CD4-positive, alpha-beta T cell treated with Interleukin-4 for 1 hour (primary cell): Measurements from ENCODE around the gene TTC31.

Experiments used
- DNase-seq, 2 donors: peaks; one replicate each; pipeline ENCODE4 v3.0.0-alpha.2; 2020 to 2022

Gene TTC31

DNA sequence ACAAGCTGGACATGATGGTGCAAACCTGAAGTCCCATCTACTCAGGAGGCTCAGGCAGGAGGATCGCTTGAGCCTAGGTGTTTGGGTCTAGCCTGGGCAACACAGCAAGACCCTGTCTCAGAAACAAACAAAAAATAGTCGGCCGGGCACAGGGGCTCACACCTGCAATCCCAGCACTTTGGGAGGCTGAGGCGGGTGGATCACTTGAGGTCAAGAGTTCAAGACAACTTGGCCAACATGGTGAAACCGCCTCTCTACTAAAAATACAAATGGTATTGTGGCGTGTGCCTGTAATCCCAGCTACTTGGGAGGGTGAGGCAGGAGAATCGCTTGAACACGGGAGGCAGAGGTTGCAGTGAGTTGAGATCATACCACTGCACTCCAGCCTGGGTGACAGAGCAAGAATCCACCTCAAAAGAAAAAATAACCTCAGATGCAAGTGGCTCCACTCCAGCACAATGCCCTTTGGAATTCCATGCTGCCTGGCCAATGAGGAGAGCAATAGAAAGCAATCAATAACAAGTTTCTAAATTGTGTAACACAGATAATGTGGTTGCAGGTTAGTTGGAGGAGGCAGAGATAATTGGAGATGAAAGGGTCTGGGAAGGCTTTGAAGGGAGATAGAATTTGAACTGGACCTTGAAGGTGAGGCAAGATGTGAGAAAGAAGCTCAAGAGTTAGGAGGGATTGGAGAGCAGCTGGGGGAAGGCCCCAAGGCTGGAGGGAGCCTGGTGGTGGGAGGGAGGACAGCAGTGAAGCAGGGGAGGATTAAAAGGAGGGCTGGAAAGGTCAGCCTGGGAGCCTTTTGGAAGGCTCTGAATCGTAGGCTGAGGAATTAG, 6.0 kb downstream of the TTC31 start:
- no peak for DNase-seq

- DNase-seq, result no peak
Observed at GRCh38 chr2:74489906-74490305, 7.0 kb downstream of the TTC31 start.

DNA sequence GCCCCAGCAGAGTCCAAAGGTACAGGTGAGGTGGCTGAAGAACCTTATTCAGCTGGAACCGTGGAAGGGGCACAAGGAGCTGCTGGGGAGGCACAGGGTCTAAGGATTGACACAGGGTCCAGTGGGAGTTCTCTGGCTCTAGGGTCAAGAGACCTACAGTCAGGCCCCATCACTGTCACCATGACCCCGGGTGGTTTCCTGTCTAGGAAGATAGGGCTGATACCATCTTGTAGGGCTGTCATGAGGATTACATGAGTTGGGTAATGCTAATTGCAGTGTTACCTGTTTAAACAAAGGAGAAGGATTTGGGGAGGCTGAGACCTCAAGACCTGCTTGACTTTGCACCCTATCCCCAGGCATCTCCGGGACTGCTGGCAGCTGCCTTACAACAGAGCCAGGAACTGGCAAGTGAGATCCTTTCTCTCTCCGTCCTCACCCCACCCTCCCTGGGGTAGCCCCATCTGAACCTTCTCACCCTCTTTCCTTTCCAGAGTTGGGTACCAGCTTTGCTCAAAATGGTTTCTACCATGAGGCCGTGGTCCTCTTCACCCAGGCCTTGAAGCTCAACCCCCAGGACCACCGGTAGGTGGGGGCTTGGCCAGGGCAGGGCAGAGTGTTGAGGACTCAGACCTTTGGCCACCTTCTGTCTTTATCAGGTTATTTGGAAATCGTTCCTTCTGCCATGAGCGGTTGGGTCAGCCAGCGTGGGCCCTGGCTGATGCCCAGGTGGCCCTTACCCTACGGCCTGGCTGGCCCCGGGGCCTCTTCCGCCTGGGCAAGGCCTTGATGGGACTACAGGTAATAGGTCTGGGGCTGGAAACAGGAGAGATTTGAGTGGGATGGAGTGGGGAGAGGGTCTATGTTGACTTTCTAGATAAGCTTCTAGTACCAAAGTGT, 9.0 kb downstream of the TTC31 start:
- no peak for DNase-seq

GRCh38 chr2:74493546-74493945, 10.7 kb downstream of the TTC31 start:
- no peak for DNase-seq

GRCh38 chr2:74495440-74495839, 12.6 kb downstream of the TTC31 start:
- DNase-seq, result no peak

- DNase-seq, result no peak
Observed at GRCh38 chr2:74496997-74497776, 14.3 kb downstream of the TTC31 start.

DNA sequence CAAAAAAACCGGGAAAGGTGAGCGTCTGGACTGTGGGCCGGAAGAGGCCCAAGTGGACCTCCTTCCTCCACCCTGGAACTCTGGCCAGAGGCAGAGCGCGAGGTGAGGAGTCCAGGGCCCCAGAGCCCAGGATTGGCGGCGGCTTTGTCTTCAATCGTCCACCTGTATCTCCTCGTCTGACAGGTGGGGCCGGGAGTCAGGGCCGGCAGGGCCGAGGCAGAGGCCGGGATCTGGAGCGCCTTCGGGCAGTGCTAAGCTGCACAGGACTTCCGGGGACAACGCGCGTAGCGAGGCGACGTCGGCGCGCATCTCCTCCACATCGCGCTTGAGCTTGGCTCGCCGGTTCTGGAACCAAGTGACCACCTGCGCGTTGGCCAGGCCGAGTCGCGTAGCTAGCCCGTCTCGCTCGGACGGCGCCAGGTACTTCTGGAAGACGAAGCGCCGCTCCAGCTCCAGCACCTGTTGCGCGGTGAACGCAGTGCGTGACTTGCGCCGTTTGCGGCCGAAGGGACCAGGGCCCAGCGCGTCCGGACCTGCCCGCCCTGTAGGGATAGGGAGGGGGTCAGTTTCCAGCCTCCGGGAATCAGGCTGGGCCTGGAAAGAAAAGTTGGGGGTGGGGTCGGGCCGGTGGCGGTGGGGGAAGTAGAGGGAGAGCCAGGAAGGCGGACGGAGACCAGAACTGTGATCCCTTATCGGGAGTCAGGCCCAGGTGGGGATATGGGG, 15.1 kb downstream of the TTC31 start:
- peak in 1 of 2 donors; percentile 23 for DNase-seq

DNA sequence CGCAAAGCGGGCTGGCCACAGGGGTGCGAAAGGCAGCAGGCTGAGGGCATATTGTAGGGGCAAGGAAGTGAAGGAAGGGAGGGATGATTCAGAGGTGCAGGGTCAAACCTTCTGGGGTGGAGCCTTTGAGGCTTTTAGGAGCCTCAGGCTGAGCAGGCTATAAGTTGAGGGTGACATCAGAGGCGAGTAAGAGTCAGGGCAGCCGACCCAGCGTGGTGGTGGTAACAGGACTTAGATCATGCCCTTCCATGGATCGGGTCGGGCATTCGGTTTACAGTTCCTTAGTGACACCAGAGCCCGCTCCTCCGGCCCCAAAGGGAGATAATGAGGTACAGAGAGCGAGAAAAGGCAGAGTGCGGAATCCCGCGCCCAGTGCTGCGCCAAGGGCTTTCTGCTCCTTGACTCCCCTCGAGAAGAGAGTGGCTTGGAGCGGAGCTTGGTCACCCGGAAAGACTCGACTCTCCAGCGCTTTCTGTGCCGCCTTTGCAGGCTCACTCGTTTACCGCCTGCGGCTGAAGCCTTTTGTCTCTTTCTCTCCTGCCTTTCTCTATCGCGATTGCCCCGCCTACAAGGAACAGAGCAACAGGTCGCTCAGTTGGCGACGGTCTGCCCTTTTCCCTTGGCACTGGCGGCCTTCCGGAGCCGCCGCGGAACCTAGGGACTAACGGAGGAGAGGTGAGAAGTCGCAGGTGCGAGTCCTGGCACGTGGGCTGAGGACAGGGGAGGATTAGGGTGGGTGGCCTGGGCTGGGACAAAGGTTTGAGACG, 15.8 kb downstream of the TTC31 start:
- DNase-seq, result no peak

GRCh38 chr2:74499267-74499939, 16.5 kb downstream of the TTC31 start, which contains the start of gene LBX2:
Gene LBX2 (minus strand): TSS chr2:74499603. CDS start chr2:74499537, 66 bp downstream.
- no peak for DNase-seq

- DNase-seq, result no peak
Observed at GRCh38 chr2:74499940-74500577, 17.2 kb downstream of the TTC31 start.

DNA sequence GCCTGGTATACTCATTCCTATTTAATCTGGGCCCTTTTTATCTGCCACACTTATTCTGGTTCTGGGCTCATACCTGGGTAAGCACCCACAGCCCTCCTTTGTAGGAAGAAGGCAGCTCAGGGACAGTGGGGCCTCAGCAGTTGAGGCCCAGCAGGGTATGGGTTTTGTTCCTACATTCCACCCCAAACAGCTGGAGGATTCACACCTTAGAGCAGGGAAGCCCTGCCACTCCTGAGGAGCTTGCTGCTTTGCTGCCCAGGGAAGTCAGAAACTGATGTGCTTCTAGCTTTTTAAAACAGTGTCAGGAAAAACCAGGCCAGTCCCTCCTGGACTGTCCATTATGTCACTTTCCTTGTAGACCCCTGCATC, 17.7 kb downstream of the TTC31 start:
- DNase-seq, result no peak

- DNase-seq, result no peak
Observed at GRCh38 chr2:74501335-74502071, 18.6 kb downstream of the TTC31 start.

DNA sequence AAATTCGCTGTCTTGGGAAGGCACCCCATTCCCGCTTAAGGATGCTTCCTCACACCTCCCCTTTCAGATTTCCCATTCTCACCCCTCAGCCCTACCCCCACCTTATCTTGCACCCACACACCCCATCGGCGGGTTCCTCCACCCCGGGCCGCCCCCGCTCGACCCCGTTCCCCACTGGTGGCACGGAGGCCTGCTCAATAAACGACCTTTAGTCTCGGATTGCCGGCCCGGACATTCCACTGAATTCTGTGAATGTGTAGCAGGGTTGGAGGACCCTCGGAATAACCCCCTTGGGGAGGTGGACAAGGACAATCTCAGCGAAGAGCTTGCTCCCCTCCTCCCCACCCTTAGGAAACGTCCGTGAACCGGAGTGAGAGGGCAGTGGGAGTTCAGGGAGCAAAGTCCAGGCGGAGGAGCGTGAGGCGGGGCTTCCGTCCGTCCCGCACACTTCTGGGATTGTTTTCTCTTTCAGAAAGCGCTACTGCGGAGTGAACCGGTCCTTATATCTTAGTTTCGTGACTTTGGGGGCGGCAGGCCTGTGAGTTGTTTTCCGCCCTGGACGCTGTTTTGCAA, 19.4 kb downstream of the TTC31 start:
- DNase-seq, result no peak

DNA sequence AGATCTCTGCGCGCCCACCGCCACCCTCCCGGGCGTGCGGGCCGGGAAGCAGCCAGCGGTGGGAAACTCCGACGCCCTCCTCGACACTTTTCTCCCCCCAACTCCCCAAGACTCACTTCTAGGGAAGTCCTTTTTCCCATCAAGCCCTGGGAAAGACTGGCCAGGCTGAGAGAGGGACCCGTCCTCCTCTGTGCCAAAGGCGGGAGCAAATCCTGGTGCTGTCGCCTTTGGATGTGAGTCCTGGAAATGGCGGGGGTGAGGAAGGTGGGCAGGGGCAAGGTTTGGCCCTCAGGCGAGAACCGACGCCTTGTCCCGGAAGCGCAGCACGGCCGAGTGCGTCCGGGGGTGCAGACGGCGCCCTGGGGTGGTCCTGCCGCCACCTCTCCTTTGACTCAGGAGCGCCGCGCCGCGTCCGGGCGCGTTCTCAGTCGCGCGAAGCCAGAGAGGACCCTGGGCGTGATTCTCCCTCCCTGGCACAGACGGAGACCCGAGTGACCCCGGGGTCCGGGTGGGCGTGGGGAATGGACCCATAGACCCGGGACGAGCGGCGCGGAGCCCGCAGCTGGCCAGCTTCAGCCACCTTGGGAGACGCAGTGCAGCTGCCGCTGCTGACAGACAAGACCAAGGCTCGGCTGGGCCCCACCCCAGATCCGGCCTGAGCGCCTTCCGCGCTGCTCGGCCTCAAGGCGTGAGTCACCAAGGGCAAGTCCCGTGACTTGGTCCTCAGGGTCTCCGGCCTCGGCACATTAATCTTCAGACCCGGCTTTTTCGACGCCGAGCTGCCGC, 20.0 kb downstream of the TTC31 start:
- peak; percentile 39 to 76 for DNase-seq

- no peak for DNase-seq
Observed at GRCh38 chr2:74503506-74504475, 20.9 kb downstream of the TTC31 start.

DNA sequence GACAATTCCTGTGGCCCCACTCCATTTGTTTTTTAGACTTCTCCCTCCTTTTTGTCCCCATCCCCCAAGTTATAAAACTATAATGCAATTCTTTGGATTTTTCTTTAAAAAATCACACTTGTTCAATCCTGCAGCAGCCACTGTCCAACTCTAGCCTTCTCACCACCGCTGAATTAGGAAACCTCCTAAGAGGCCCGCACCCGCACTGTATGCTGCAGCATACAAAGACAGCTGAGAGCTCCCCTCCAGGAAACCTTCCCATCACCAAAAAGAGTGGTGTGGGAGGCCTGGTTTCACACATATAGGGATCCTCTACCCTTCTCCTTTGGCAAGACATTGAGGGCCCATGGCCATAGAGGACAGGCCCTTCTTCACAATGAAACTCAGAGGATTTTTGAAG, 21.7 kb downstream of the TTC31 start:
- DNase-seq, result no peak
